Measurements from ENCODE around the gene GAS2L2.
"Not testable (repeated sequence)": the region's sequence is repeated elsewhere in the genome, so short reads cannot be mapped to it uniquely, and the experiment has no call there.

GAS2L2 gene

DNA sequence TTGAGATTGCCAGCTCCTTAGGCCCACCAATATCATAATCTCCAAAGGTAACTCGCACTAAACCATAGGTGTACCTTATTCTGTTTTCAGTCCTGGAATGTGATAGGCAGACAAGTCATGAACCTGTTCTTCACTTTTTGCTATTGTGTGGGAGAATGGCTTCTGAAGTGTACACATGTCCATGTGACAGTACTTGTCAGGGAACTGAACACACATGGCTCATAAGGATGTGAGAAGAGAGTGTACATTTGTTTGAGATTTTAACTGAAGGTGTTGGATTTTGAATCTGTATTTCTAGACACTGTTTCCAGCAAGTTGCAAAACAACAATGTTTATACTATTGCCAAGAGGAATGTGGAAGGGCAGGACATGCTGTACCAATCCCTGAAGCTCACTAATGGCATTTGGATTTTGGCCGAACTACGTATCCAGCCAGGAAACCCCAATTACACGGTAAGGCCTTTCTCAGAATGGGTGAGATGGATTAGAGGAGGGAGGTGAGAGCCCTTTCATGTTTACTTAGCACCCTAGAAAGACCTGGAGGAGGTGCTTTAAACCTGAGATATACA is 36.1 kb downstream of the GAS2L2 start:
- no peak for TF ChIP-seq POLR2A (IDR thresholded peaks at IDR 0.05; ENCODE audit: low read length)
- no peak for TF ChIP-seq GATA1 (IDR thresholded peaks at IDR 0.05; ENCODE audit: low read depth, low read length)
- DNase-seq: no peak

GRCh38 chr17:35716173-35716572 is 36.9 kb downstream of the GAS2L2 start:
- TF ChIP-seq GATA1 (IDR thresholded peaks at IDR 0.05; ENCODE audit: low read depth, low read length): no peak
- TF ChIP-seq POLR2A (IDR thresholded peaks at IDR 0.05; ENCODE audit: low read length): no peak

DNA sequence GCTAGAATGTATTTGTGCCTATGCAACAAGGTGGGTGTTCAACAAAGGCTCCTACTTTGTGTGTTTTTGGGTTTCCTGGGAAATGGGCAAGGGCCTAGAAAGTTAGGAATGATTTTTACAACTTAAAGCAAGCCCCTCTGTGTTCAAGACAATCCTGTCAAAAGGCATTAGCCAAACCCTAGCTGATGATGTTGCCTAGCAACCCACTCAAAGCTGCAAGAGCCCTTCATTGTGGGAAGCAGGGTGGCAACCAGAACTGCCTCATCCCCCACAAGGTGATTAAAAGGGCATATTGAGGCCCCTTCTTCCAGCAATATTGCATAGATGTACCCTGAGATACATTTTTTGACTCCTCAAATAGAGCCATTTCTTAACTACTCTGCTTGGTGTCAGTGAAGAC is 37.6 kb downstream of the GAS2L2 start:
- no peak for TF ChIP-seq POLR2A (IDR thresholded peaks at IDR 0.05; ENCODE audit: low read length)
- TF ChIP-seq GATA1 (IDR thresholded peaks at IDR 0.05; ENCODE audit: low read depth, low read length): no peak

More at GRCh38 chr17:35716173-35716572, 36.9 kb downstream of the GAS2L2 start:
- no peak for DNase-seq

DNA sequence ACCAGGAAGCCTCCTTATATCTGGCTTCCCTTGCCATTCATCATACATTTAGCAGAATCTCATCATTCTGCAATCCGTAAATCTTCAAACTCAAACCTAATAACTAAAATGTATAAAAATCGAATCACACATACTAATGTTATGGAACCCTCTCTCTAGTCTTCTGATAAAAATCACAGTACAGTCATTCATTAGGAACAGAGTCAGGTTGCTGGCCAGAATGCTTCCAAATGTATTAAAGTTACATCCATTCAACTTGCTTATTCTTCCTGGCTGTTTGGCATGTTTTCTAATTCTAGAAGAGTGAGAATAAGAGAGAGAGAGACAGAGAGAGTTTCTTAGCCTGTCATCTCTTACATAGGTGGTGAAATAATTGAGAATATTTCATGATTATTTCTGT is 38.1 kb downstream of the GAS2L2 start:
- no peak for DNase-seq
- TF ChIP-seq GATA1 (IDR thresholded peaks at IDR 0.05; ENCODE audit: low read depth, low read length): no peak
- no peak for TF ChIP-seq POLR2A (IDR thresholded peaks at IDR 0.05; ENCODE audit: low read length)

More for the DNA sequence above, 37.6 kb downstream of the GAS2L2 start:
- no peak for DNase-seq

DNA sequence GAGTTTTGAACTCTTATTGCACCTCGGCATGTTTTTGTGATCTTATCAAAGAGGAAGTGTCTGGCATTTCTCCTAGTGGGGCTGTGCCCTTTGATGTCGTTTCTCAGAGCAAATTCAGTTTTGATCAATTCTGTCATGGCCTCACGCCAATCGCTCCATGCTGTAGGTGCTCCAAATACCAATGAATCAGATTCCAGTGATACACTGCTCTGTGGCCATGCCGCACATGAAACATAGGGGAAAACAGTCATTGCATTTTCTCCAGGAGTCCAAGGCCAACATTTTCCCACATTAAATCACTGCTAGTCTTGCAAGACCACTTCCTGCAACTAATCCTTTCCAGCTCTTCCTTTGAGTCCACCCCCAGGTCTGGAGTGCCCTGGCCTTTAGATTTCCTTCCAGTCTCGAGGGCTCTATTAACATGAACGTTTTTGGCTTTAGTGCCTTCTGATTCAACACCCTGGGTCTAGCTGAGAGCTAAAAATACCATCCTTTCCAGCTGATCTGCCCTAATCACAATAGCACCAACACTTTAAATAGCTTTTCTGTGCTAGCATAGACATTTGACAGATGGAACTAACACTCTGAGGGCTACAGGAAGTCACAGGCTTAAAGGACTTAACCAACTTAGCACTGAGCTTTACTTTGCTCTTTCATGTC is 39.8 kb downstream of the GAS2L2 start:
- TF ChIP-seq POLR2A (IDR thresholded peaks at IDR 0.05; ENCODE audit: low read length): no peak
- TF ChIP-seq GATA1 (IDR thresholded peaks at IDR 0.05; ENCODE audit: low read depth, low read length): no peak

GRCh38 chr17:35710950-35711349 is 42.1 kb downstream of the GAS2L2 start:
- DNase-seq: no peak
- TF ChIP-seq POLR2A (IDR thresholded peaks at IDR 0.05; ENCODE audit: low read length) (no peak), GATA1 (IDR thresholded peaks at IDR 0.05; ENCODE audit: low read depth, low read length) (no peak)

More for the DNA sequence above, 39.8 kb downstream of the GAS2L2 start:
- no peak for DNase-seq

DNA sequence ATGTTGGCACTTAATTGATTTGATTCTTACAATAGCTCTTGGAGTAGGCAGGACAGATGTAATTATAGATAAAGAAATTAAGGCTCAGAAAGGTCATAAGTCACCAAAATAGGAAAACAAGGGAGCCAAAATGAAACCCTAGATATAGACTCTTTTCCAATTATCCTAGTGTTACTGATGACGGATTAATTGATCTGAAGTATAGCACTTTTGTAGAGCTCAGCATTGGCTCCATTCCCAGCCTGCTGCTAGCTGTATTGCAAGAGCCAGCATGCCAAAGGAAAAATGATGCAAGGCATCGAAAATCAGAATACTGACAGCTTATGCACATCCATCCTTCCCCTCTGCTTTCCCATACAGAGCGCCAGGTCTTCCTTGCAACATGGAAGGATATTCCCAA is 43.2 kb downstream of the GAS2L2 start:
- DNase-seq: peak in 1 of 2 experiments; percentile 61
- no peak for TF ChIP-seq GATA1 (IDR thresholded peaks at IDR 0.05; ENCODE audit: low read depth, low read length)
- no peak for TF ChIP-seq POLR2A (IDR thresholded peaks at IDR 0.05; ENCODE audit: low read length)

GRCh38 chr17:35708951-35709350 is 44.1 kb downstream of the GAS2L2 start:
- no peak for DNase-seq
- TF ChIP-seq GATA1 (IDR thresholded peaks at IDR 0.05; ENCODE audit: low read depth, low read length) (no peak), POLR2A (IDR thresholded peaks at IDR 0.05; ENCODE audit: low read length) (no peak)

- no peak for DNase-seq
- TF ChIP-seq POLR2A (IDR thresholded peaks at IDR 0.05; ENCODE audit: low read length): no peak
- TF ChIP-seq GATA1 (IDR thresholded peaks at IDR 0.05; ENCODE audit: low read depth, low read length): no peak
Measured at GRCh38 chr17:35708149-35708548, 44.9 kb downstream of the GAS2L2 start.

- TF ChIP-seq GATA1 (IDR thresholded peaks at IDR 0.05; ENCODE audit: low read depth, low read length) (no peak), POLR2A (IDR thresholded peaks at IDR 0.05; ENCODE audit: low read length) (no peak)
- no peak for DNase-seq
Measured at GRCh38 chr17:35705705-35706104, 47.3 kb downstream of the GAS2L2 start.

GRCh38 chr17:35705230-35705629 is 47.8 kb downstream of the GAS2L2 start:
- TF ChIP-seq GATA1 (IDR thresholded peaks at IDR 0.05; ENCODE audit: low read depth, low read length) (no peak), POLR2A (IDR thresholded peaks at IDR 0.05; ENCODE audit: low read length) (no peak)
- DNase-seq: no peak

DNA sequence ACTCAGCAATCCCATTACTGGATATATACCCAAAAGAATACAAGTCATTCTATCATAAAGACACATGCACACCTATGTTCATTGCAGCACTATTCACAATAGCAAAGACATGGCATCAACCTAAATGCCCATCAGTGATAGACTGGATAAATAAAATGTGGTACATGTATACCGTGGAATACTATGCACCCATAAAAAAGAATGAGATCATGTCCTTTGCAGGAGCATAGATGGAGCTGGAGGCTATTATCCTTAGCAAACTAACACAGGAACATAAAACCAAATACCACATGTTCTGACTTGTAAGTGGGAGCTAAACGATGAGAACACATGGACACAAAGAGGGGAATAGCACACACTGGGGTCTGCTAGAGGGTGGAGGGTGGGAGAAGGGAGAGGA is 49.7 kb downstream of the GAS2L2 start:
- DNase-seq: not testable (repeated sequence)

DNA sequence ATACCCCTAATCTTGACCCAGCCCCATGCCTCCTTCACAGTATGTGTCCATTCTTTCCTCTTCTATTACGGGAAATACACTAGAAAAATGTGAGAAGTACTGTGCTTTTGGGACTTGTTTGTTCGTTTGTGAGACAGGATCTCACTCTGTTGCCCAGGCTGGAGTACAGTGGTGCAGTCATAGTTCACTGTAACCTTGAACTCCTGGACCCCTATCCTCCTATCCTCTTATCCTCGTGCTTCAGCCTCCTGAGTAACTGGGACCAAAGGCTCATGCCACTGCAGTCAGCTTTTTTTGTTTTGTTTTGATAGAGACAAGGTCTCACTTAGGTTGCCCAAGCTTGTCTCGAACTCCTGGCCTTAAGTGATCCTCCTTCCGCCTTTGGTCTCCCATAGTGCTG is 51.5 kb downstream of the GAS2L2 start:
- no peak for TF ChIP-seq GATA1 (IDR thresholded peaks at IDR 0.05; ENCODE audit: low read depth, low read length)
- TF ChIP-seq POLR2A (IDR thresholded peaks at IDR 0.05; ENCODE audit: low read length): no peak
- no peak for DNase-seq

DNA sequence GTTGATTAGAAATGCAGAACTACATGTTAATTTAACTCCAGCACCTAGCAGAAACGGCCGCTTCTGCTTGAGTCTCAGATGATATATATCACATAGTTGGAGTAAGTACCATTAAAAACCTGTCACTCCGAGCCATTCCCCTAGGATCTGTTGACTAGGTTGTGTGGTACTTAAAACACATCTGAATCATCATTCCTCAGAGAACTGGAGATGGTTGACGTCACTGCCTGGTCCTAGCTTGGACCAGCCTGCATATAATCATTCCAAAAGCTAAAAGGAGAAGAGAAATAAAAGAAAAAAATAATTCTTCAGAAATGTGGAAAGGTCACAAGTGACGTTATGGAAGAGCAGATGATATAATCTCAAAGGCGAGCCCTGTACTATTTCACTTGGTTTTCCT is 52.9 kb downstream of the GAS2L2 start:
- no peak for DNase-seq
- TF ChIP-seq POLR2A (IDR thresholded peaks at IDR 0.05; ENCODE audit: low read length) (no peak), GATA1 (IDR thresholded peaks at IDR 0.05; ENCODE audit: low read depth, low read length) (no peak)

- TF ChIP-seq GATA1 (IDR thresholded peaks at IDR 0.05; ENCODE audit: low read depth, low read length) (no peak), POLR2A (IDR thresholded peaks at IDR 0.05; ENCODE audit: low read length) (no peak)
- DNase-seq: no peak
Measured at GRCh38 chr17:35698800-35699199, 54.2 kb downstream of the GAS2L2 start.
